Activated T-cell treated with anti-CD3 and anti-CD28 coated beads, Interleukin-2, amount 50 U/mL, for 1 hour (primary cell): ENCODE results near the gene CRHBP.
"Not testable (repeated sequence)": the region's sequence is repeated elsewhere in the genome, so short reads cannot be mapped to it uniquely, and the experiment has no call there.

Source experiments
- DNase-seq: peaks from one replicate; pipeline ENCODE4 v3.0.0-alpha.2; 2020

CRHBP gene, protein sequence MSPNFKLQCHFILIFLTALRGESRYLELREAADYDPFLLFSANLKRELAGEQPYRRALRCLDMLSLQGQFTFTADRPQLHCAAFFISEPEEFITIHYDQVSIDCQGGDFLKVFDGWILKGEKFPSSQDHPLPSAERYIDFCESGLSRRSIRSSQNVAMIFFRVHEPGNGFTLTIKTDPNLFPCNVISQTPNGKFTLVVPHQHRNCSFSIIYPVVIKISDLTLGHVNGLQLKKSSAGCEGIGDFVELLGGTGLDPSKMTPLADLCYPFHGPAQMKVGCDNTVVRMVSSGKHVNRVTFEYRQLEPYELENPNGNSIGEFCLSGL

DNA sequence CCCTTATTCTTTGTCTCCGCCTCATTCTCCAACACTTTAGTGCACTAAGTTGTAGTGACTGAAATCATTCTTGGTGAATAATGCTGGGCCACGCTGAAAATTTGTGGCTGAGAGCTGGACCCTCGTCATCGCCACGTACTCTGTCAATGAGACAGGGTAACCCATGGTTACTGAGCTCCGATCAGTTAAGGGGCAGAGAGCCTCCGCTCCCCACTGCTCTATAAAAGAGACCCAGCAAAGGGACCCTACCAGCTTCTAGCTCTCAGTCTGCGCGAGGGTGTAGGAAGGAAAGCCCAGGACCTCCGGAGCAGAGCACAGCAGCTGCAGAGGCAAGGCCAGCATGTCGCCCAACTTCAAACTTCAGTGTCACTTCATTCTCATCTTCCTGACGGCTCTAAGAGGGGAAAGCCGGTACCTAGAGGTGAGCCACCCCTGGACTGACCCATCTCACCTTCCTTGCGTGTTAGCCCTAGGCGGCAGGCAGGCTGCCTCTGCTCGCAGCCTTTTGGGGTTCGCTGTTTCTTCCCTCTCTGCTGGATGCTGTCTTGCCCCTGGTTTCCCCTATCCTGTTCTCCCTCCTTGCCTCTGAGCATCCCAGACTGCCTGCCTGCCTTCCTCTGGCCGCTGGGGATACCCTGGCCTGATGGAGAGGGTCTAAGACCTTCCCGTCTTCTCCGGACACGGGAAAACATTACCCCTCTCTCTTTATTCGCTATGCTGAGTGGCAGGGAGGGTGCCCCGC is at the start of gene CRHBP:
Gene CRHBP, plus strand, starts transcription at position 251 of the 742 bp plus-strand sequence. Its CDS starts 90 bp downstream, at position 341.
- DNase-seq: no peak

DNA sequence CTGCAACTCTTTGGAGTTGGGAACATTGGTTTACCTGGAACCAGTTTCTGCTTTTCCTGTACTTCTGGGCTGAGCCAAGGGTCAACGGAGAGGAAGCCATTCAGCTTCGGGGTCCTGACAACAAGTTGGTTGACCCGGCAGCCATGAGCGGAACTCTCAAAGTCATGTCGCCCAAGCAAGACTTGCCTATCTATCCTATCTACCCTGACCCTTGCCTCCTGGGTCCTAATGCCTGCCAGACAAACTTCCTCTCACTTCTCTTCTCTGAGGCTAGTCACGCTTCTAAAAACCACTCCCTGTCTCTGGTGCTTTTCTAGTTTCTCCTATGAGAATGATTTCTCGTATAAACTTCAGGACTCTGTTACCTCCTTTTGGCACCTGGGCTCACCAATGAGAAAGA is 44.7 kb upstream of the CRHBP start:
- DNase-seq: no peak

DNA sequence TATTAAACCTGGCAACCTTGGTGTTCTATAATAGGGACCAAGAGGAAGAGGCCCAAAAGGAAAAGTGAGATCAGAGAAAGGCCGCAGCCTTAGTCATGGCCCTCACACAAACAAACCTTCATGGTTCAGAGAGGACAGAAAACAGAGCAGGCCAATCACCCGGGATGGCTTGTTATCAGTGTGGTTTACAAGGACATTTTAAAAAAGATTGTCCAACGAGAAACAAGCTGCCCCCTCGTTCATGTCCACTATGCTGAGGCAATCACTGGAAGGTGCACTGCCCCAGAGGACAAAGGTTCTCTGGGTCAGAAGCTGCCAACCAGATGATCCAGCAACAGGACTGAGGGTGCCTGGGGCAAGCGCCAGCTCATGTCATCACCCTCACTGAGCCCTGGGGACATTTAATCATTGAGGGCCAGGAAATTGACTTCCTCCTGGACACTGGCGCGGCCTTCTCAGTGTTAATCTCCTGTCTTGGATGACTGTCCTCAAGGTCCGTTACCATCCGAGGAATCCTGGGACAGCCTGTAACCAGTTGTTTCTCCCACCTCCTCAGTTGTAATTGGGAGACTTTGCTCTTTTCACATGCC is 42.4 kb upstream of the CRHBP start:
- DNase-seq: not testable (repeated sequence)

DNA sequence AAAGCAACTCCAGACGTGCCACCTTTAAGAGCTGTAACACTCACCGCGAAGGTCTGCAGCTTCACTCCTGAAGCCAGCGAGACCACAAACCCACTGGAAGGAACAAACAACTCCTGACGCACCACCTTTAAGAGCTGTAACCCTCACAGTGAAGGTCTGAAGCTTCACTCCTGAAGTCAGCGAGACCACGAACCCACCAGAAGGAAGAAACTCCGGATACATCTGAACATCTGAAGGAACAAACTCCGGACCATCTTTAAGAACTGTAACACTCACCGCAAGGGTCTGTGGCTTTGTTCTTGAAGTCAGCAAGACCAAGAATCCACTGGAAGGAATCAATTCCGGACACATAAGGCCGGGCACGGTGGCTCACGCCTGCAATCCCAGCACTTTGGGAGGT is 38.2 kb upstream of the CRHBP start:
- not testable (repeated sequence) for DNase-seq

DNA sequence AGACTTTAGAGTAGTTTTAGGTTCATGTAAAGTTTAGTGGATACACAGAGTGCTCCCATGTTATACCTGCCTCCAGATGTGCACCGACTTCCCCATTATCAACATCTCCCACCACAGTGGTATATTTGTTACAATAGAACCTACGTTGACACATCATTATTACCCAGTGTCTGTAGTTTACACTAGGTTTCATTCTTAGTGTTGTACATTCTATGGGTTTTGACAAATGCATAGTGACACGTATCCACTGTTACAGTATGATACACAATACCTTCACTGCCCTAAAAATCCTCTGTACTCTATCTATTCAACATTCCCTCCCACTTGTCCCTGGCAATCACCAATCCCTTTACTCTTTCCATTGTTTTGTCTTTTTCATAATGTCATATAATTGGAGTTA is 34.3 kb upstream of the CRHBP start:
- DNase-seq: no peak

DNA sequence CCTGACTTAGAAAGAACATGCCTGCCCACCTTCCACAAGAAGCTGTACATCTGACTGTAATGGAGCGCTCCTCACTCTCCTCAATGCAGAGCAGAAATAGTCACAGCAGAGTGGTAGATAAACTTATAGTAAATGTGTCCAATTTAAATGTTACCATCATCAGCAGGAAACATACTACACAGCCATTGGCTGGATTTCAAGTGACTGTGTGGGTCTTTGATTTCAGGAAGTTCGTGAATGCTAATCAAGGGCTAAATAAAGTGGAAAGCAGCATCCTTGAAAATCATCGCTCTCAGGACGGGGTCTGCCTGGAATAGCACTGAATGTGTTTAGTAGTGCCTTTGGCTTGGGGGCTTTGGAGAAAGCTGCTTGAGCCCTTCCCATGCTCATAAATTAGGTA is 32.4 kb upstream of the CRHBP start:
- no peak for DNase-seq

DNA sequence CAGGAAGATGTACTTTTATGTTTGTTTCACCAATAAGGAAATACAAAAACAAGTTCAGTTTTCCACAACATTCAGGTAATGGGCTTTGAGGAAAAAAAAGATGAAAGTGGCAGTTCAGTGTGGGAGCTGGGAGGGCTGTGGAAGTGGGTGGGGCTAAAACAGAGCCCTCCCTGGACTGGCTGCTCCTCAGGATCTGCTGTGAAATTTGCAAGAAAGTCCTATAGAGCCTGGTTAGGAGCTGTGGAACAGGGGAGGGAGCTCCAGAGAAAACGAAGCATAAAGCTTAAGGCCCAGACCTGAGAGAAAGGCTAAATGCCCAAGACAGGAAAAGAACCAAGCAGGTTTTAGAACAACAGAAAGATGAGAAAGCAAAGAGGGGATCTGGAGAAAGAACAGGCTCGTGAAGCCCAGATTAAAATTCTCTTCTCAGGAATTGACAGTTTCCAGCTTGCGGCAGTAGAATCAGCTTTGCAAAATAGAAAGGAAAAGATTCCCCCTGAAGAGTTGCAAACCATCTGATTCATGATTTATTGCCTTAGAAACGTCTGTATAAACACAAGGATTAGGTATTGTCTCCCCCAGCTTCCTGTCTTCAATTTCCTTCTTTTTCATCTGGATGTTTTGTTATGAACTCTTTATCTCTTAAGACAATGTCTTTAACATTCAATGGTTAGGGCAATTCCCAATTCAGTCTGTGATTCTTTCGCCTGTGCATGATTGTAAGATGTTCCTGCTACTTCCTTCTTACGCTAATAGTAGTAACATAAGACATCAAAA is 26.3 kb upstream of the CRHBP start:
- no peak for DNase-seq

DNA sequence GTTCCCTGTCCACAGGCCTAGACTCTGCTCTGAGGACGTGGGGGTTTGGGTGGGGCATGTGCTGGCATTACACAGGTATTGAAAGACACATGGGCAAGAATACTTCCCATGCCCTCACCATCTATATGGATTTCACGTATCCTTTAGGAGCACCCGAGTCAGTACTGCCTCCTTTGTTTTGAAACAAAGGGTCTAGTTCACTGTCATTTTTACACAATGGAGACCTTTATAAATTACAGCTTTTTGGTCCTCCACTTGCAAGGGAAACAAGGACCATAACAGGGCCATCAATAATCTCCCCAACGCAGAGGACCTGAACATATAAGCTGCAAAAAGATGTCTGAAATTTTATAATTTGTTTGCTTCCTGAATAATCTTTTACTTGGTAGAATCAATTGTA is 24.9 kb upstream of the CRHBP start:
- no peak for DNase-seq

DNA sequence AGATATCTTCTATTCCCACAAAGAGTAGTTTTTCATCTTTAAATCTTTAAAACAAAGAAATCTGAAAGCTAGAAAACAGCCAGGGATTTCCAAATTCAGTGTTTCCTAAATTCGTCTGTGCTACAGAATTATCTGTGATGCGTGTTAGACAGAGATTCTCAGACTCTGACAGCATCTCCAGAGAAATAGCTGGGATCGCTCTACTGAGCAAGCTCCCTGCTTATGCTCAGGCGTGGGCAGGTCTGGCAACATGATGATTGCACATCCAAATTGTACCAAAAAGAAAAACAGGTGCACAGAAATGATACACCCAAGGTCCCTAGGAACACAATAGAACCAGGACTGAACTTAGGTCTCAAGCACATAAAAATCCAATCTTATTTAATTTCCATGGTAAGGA is 22.8 kb upstream of the CRHBP start:
- DNase-seq: no peak

DNA sequence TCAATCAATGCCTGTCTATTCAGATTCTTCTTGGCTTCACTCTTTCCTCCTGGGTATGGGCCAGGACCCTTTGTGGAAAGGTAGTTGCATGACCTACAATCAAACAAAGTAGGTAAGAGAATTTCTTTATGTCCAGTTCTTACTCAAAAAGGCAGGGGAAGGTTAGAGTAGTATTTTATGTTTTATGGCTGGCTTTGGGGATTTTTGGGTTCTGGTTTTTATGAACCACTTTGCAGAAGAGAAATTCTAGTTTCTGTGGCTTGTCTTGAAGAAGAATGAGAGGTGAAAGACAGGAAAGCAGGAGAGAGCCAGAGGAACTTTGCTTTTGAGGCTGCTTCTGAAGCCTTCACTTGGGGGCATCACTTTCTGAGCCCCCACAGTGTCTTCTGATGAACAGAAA is 14.7 kb upstream of the CRHBP start:
- DNase-seq: no peak

DNA sequence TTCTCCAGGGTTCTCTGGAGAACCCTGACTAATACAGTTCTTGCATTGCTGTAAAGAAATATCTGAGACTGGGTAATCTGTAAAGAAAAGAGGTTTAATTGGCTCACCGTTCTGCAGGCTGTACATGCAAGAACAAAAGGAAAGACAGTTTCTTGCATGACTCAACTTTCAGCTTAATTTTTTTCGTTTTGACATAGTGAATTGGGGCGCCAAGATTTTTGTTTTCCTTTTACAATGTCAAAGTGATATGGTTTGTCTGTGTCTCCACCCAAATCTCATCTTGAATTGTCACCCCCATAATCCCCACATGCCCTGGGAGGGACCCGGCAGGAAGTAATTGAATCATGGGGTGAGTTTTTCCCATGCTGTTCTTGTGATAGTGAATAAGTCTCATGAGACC is 11.8 kb upstream of the CRHBP start:
- no peak for DNase-seq

DNA sequence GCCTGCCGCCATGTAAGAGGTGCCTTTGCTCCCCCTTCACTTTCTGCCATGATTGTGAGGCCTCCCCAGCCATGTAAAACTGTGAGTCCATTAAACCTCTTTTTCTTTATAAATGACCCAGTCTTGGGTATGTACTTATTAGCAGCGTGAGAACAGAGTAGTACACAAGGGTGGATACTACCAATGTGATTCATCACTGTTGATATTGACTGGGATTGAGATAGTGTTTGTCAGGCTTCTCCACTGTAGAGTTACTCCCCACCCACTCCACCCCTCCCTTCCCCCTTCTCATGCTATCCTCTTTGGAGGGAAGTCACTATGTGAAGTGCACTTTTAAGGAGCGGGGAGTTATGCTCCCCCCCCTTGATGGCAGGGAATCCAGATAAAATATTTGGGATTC is 11.4 kb upstream of the CRHBP start:
- DNase-seq: no peak

DNA sequence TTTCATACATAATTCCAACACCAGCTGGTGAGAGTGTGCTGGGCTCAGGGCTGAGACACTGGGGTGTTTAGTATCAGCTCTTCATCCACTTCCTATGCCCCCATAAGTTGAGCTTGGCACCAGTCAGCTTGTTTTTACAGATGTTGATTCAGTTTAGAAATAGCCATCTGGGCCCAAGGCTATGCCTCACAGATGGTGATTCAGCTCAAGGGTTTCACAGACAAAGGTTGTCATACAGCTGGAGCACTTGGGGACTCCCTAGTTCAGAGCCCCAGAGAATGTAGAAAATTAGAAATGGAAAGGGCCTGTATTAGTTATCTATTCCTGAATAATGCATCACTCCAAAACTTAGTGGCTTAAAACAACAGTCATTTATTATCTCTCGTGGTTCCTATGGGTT is 10.3 kb upstream of the CRHBP start:
- DNase-seq: no peak

DNA sequence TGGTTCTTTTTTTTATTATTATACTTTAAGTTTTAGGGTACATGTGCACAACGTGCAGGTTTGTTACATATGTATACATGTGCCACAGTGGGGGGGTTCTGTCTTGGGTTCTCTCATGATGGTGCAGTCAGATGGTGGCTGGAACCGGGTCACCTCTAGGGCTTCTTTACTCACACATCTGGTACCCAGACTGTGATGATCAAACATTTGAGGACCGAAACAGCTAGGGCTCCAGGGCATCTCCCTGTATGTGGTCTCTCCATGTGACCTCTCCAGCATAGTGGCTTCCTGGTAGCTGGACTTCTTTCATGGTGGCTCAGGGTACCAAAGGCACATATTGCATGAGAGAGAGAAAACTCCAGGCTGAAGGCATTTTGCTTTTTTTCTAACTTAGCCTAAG is 9.8 kb upstream of the CRHBP start:
- DNase-seq: no peak

DNA sequence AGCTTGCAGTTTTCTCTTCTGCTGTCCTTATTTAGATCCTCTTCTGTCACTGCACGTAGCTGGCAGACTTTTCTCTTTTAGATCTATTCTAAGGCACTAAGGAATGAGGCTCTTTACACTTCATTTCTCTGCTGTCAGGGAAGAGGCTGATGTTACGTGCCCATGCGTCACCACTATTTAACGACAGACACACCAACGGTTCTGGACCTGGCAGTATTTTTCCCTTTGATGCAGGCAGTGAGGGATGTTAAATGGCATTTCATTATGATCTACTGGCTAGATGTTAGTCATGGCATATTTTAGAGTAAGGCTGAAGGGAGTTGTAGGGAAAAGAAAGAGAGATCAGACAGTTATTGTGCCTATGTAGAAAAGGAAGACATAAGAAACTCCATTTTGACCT is 8.2 kb upstream of the CRHBP start:
- DNase-seq: no peak

DNA sequence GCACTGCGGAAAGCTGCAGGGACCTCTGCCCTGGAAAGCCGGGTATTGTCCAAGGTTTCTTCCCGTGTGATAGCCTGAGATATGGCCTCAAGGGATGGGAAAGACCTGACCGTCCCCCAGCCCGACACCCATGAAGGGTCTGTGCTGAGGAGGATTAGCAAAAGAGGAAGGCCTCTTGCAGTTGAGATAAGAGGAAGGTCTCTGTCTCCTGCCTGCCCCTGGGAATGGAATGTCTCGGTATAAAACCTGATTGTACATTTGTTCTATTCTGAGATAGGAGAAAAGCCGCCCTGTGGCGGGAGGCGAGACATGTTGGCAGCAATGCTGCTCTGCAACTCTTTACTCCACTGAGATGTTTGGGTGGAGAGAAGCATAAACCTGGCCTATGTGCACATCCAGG is 7.6 kb upstream of the CRHBP start:
- not testable (repeated sequence) for DNase-seq

DNA sequence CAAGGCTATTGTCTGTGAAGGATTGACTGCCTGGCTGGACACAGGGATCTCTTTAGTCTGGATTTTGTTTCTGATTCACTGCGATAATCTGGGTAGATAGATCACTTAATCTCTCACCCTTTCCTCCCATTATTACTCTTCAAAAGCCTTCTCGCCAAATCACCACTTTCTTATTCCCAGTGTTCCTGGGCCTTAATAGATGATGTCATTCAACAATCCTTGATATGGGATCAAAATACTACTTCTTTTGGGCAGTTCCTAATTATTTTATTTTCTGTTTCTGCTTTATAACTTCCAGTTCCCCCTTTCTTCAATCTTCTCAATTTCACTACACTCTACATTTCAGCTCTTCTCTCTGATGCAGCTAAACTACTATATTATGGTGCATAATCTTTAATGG is 6.8 kb upstream of the CRHBP start:
- DNase-seq: no peak

DNA sequence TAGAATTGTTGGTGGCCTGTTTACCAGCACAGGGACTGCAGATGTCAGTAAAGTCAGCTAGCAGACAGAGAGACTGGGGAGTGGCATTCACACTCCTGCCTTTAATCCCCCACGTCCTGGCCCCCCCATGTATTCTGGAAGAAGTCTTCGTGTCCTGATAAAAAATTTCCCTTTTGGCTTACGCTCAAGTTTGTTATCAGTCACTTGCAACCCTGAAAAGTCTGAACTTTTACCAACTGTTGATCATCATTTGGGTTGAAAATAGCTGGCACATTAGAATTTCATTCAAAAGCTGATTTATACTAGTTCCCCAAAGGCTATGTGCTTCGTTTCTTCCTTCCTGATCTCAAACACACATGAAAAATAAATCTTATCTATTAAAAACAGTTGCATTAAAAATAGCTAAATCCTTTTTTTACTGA is 5.8 kb upstream of the CRHBP start:
- no peak for DNase-seq

DNA sequence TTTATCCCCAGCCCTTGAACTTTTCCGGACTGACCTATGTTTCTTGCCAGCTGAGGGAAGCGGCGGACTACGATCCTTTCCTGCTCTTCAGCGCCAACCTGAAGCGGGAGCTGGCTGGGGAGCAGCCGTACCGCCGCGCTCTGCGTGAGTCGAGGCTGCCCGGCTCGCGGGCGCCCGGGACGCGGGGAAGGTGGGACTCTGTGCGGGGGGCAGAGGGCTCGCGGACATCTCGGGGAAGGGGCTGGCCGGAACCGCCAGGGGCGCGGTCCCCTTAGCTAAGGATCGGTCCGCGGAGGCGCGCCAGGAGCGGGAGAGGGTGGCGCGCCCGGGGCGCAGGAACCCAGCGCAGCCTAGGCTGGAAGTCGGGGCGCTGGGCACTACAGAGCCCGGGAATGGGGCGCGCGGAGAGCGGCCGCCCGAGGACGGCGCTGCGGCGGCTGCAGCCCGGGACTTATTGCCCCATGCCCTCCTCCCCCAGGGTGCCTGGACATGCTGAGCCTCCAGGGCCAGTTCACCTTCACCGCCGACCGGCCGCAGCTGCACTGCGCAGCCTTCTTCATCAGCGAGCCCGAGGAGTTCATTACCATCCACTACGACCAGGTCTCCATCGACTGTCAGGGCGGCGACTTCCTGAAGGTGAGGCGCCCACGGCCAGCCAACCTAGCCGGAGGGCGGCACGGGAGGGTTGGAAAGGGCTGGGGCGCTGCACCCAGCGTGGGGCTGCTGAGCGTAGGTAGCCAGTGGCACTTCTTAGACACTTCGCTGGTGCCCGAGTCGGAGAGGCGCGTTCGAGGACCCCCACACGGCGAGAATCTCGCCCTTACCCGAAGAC is 922 bp downstream of the CRHBP start:
- no peak for DNase-seq

DNA sequence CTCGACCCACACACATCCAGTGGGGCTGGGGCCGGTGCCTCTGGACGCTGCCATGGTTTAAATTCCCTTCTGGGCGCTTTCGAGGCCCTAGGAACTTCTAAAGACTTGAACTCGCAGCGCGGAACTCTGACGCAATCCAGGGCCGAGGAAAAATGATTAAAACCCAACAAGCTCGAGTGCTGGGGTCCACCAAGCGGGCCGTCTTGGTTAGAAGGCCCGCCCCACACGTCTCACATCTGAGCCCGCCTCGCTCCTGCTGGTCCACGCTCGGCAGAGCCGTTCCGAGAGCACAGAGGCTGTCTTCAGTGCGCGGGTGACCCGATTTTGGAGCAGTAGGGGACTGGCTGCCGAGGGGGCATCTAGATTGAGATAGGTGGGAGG is 1.5 kb downstream of the CRHBP start:
- no peak for DNase-seq

DNA sequence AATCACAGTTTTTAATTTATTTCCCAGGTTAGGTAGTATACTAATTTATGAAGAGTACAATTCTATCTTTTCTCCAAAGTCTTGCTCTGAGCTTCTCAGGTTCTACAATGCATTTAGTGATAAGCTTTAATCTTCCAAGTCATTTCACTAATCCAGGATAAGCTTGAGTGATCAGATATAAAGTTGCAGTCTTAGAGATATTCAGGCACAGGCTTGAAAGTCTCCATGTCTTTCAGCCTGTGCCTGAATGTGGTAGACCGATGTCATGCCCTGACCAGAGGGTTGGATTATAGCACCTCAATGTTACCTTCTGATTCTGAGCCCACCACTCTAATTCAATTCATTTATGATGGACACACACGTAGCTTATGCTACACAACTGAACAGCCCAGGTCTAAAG is 3.2 kb downstream of the CRHBP start:
- DNase-seq: no peak

DNA sequence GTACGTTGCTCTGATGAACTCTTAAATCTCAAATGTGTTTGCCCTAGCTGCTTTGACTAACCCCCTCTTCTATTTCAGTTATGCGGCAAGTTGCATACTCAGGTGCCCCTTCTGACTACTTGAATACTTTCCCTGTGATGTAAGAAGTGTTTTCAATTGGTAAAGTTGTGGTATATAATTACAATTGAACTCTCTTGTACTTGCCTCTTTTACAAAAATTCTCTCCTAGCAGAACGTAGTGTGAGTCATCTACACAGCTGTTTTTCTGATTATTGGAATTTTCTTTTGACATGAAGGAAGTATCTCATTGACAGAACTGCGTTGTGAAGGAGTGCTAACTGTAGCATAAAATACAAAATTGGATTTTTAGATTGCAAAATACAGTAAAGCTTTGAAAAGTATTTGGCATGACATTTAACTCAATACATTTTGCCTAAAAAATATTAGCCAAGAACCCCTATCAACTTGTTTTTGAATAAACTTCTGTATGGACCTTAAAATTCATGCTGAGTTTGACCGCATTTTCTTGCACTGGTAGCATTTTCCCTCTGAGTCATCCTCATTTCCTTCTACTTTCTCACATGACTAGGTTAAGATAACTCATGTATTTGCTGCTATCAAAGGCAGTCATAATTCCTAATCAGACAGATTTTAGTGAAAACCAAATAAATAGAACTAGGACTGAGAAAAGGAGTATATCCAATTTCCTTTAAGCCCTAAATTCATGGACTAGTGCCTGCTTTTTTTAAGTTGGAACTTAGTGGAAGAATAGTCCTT is 6.3 kb downstream of the CRHBP start:
- DNase-seq: no peak
